Ishikawa (cell line): Measurements from ENCODE around the gene RAB8B.

Experiments used
- CEBPB ChIP-seq: IDR thresholded peaks from 2 replicates; pipeline ENCODE4 v1.6.1; 2012
- CREB1 ChIP-seq: IDR thresholded peaks from 2 replicates; pipeline ENCODE4 v1.6.1; 2012; ENCODE audit warnings: low read depth
- EP300 ChIP-seq: IDR thresholded peaks from 2 replicates; pipeline ENCODE4 v1.6.1; 2012; ENCODE audit warnings: borderline replicate concordance
- FOXM1 ChIP-seq: IDR thresholded peaks from 2 replicates; pipeline ENCODE4 v1.6.1; 2012; ENCODE audit warnings: low read depth, borderline replicate concordance
- MAX ChIP-seq: IDR thresholded peaks from 2 replicates; pipeline ENCODE4 v1.6.1; 2012
- NFIC ChIP-seq: IDR thresholded peaks from 2 replicates; pipeline ENCODE4 v1.6.1; 2012
- RAD21 ChIP-seq: IDR thresholded peaks from 2 replicates; pipeline ENCODE4 v1.6.1; 2012; ENCODE audit warnings: low read depth
- TAF1 ChIP-seq: IDR thresholded peaks from 2 replicates; pipeline ENCODE4 v1.6.1; 2012; ENCODE audit warnings: low read depth, mild to moderate bottlenecking
- YY1 ChIP-seq: IDR thresholded peaks from 2 replicates; pipeline ENCODE4 v1.6.1; 2012; ENCODE audit warnings: low read depth
- ZBTB7A ChIP-seq: IDR thresholded peaks from 2 replicates; pipeline ENCODE4 v1.6.1; 2012; ENCODE audit warnings: low read depth
- TF ChIP-seq, protein P1 (sequence below): IDR thresholded peaks from 2 replicates; pipeline ENCODE4 v1.6.1; 2012; ENCODE audit warnings: low read depth, mild to moderate bottlenecking

DNA sequence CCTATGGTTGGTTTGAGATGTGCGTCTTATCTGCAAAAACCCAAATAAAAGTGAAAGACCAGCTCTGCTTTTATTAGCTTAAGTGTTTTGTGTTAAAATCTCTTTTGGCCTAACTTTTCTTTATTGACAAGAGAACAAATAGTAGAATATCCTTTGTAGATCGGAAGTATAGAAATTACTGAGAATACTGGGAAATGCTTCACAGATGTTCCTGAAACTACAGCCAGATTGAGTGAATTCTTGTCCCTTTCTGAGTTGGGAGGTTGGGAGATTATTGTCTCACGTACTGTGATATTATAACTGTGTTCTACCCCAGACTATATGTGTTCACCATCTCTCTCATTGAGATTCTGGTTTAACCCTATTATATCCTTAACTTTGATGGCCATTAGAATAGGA lies 21.7 kb downstream of the RAB8B start:
- TF ChIP-seq CEBPB (no peak), MAX (no peak), TAF1 (no peak), ZBTB7A (no peak), EP300 (no peak), CREB1 (no peak), YY1 (no peak), RAD21 (no peak), FOXM1 (no peak), NFIC (no peak)
- TF ChIP-seq, protein P1, sequence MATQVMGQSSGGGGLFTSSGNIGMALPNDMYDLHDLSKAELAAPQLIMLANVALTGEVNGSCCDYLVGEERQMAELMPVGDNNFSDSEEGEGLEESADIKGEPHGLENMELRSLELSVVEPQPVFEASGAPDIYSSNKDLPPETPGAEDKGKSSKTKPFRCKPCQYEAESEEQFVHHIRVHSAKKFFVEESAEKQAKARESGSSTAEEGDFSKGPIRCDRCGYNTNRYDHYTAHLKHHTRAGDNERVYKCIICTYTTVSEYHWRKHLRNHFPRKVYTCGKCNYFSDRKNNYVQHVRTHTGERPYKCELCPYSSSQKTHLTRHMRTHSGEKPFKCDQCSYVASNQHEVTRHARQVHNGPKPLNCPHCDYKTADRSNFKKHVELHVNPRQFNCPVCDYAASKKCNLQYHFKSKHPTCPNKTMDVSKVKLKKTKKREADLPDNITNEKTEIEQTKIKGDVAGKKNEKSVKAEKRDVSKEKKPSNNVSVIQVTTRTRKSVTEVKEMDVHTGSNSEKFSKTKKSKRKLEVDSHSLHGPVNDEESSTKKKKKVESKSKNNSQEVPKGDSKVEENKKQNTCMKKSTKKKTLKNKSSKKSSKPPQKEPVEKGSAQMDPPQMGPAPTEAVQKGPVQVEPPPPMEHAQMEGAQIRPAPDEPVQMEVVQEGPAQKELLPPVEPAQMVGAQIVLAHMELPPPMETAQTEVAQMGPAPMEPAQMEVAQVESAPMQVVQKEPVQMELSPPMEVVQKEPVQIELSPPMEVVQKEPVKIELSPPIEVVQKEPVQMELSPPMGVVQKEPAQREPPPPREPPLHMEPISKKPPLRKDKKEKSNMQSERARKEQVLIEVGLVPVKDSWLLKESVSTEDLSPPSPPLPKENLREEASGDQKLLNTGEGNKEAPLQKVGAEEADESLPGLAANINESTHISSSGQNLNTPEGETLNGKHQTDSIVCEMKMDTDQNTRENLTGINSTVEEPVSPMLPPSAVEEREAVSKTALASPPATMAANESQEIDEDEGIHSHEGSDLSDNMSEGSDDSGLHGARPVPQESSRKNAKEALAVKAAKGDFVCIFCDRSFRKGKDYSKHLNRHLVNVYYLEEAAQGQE = no peak
